Measurements from ENCODE around the gene HLCS. TPM values are rescaled to one million over a fixed set of nuclear protein-coding genes. Genes with fewer than 3 reads are reported as not detected.

Gene HLCS
- total and polyA plus RNA-seq, 2 of the 8 experiments (the other 6 are each of a cell fraction or from before 2014, with no cell fraction given), result 4.7 to 12.2 TPM

DNA sequence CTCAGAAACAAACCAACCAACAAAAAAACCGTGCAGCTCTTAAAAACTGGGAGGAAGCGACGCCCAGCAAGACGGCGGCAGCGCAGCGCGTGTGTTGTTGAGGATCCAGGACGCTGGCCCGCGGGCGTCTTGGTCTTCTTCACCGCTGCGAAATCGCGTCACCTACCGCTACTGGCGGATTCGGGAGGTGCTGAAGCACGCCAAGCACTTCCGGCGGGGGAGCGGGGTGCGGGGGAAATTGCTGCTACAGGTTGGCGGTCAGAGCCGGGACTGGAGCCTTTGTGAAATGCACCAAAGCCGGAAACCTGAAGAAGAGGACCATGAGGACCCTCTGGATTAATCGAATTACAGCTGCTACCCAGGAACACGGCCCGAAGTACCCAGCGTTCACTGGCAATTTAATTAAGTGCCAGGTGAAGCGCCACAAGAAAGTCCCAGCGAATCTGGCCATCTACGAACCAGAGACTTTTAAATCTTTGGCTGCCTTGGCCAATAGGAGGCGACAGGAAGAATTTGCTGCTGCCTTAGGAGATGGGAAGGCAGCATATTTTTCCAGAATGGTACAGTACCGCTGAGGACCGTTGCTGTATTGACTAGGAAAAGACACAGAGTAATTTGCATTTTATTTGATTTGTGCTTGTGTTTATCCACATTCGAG is 28.2 kb upstream of the HLCS start:
- H3K4me3 ChIP-seq (ENCODE audit: extremely low read depth in 1 of 4, insufficient read depth in 2 of 4, low read depth in 3 of 4, low read length in 4 of 4), result peak overlapping the region; percentile 30 to 58 (median 44); a peak in 7 of 8 replicates
- no peak overlapping the region for H2BK120ac ChIP-seq (replicated peaks; ENCODE audit: low read depth, low read length)
- H3K56ac ChIP-seq (replicated peaks; ENCODE audit: insufficient read length, low read depth, low read length), result no peak overlapping the region
- H3K9ac ChIP-seq (replicated peaks in 1 of 4; ENCODE audit: extremely low read depth in 1 of 4, low read depth in 3 of 4, low read length in 3 of 4), result peak overlapping the region in 2 of 4 experiments; percentile 35 to 38; a peak in 4 of 7 replicates
- no peak overlapping the region for H4K5ac ChIP-seq (ENCODE audit: insufficient read length, low read depth, low read length)
- H3K23me2 ChIP-seq (ENCODE audit: low read depth, low read length), result peaks cover 12% of the 10 kb centered on the region
- no peaks in the 10 kb centered on the region for H3K79me1 ChIP-seq (ENCODE audit: low read depth, low read length)
- peak overlapping the region; percentile 31; the same call in 1 of the 2 replicates for H4K8ac ChIP-seq (ENCODE audit: extremely low read depth, insufficient read depth, low read length)
- H4K91ac ChIP-seq (replicated peaks; ENCODE audit: insufficient read length, low read length), result no peak overlapping the region
- H3K79me2 ChIP-seq (ENCODE audit: control insufficient read depth in 1 of 2, insufficient read depth in 2 of 2, low read length in 2 of 2), result no peaks in the 10 kb centered on the region
- H3K4ac ChIP-seq (replicated peaks; ENCODE audit: insufficient read length, low read depth, low read length), result no peak overlapping the region
- H2AK5ac ChIP-seq (ENCODE audit: low read depth, low read length), result no peak overlapping the region
- no peaks in the 10 kb centered on the region for H3K36me3 ChIP-seq (ENCODE audit: control insufficient read depth in 2 of 4, insufficient read depth in 4 of 4, low read length in 3 of 4)
- 0 out of 2 replicates have a peak overlapping the region, but pooled peaks have one; percentile 60 for H2BK12ac ChIP-seq (ENCODE audit: low read depth, low read length)
- no peaks in the 10 kb centered on the region for H4K20me1 ChIP-seq (replicated peaks in 1 of 2; ENCODE audit: control insufficient read depth in 1 of 2, insufficient read depth in 2 of 2, low read length in 2 of 2)
- H2BK20ac ChIP-seq (ENCODE audit: low read length), result no peak overlapping the region
- H2BK15ac ChIP-seq (ENCODE audit: low read length), result no peak overlapping the region
- H2AFZ ChIP-seq (ENCODE audit: low read length), result peak overlapping the region; percentile 63; the same call in 1 of the 2 replicates
- H3K14ac ChIP-seq (ENCODE audit: insufficient read length), result no peak overlapping the region
- peak overlapping the region; percentile 53 for H3K18ac ChIP-seq (ENCODE audit: extremely low read depth, low read length)
- H3K27ac ChIP-seq (ENCODE audit: low read depth, low read length), result no peak overlapping the region
- H3K23ac ChIP-seq (ENCODE audit: insufficient read length), result no peak overlapping the region
- ChIA-PET POLR2A (ENCODE audit: partially characterized antibody) (interaction anchor here (1.1 to 1.3 kb wide), 2 partner anchors 11 to 78 kb away, joined by 3 to 4 read pairs; no protein-coding TSS in a partner anchor), CTCF (ENCODE audit: partially characterized antibody) (interaction anchor here (2.2 to 8.6 kb wide), 3 partner anchors 10 to 17 kb away, joined by 7 to 89 read pairs (median 10); no protein-coding TSS in a partner anchor)
- peaks cover 0 to 3% (median 0%) of the 10 kb centered on the region in 4 experiments; a peak in 2 of 7 replicates for H3K27me3 ChIP-seq (replicated peaks in 1 of 4; ENCODE audit: control insufficient read depth in 3 of 4, extremely low read depth in 1 of 4, insufficient read depth in 3 of 4, low read length in 3 of 4)
- FAIRE-seq (no peak), DNase-seq (ENCODE audit: low read depth in 1 of 2, low spot score in 2 of 2) (peak in 1 of 2 experiments; percentile 81)
- H3K9me3 ChIP-seq (ENCODE audit: insufficient read depth in 2 of 2, low read depth in 1 of 2, low read length in 1 of 2), result no peaks in the 10 kb centered on the region
- H2BK5ac ChIP-seq (ENCODE audit: low read depth, low read length), result 0 out of 2 replicates have a peak overlapping the region, but pooled peaks have one; percentile 5
- peaks cover 3 to 16% (median 6%) of the 10 kb centered on the region in 4 experiments for H3K4me1 ChIP-seq (replicated peaks in 1 of 4; ENCODE audit: control insufficient read depth in 3 of 4, insufficient read depth in 4 of 4, low read length in 3 of 4)
- peak overlapping the region; percentile 66 to 76; a peak in 3 of 4 replicates for H3K4me2 ChIP-seq (ENCODE audit: insufficient read depth in 1 of 2, low read depth in 2 of 2, low read length in 2 of 2)
- WGBS, 2 experiments (ENCODE audit: extremely low coverage in 1 of 2, insufficient coverage in 1 of 2, insufficient read length in 1 of 2, insufficient replicate concordance in 2 of 2, low coverage in 1 of 2, low lambda C conversion rate in 2 of 2, missing lambda C conversion rate in 1 of 2), result 27% methylated on average over 22 of the region's 38 CpGs; no CpG with 5 or more reads in 1 of the 2 experiments
- TF ChIP-seq EGR1 (IDR thresholded peaks at IDR 0.05; ENCODE audit: borderline replicate concordance, low read depth, low read length) (no peak), SP4 (IDR thresholded peaks at IDR 0.05; ENCODE audit: low read length) (no peak), RNF2 (IDR thresholded peaks at IDR 0.05; ENCODE audit: borderline replicate concordance, low read depth, low read length, missing control alignments, poor library complexity, severe bottlenecking) (no peak), ZNF274 (IDR thresholded peaks at IDR 0.05; ENCODE audit: borderline replicate concordance, extremely low read depth, low read length) (no peak), SIX5 (IDR thresholded peaks at IDR 0.05; ENCODE audit: low read depth, low read length) (no peak), POLR2AphosphoS5 (IDR thresholded peaks at IDR 0.05; ENCODE audit: low read depth, low read length) (no peak), CTBP2 (IDR thresholded peaks at IDR 0.05; ENCODE audit: borderline replicate concordance, insufficient read depth, insufficient read length, low read length) (no peak), GABPA (IDR thresholded peaks at IDR 0.05; ENCODE audit: borderline replicate concordance, insufficient read depth, low read length) (0 out of 2 replicates have a peak, but pooled peaks have one; percentile 24), NRF1 (IDR thresholded peaks at IDR 0.05; ENCODE audit: low read depth, low read length) (no peak)
- TF ChIP-seq, protein P1, sequence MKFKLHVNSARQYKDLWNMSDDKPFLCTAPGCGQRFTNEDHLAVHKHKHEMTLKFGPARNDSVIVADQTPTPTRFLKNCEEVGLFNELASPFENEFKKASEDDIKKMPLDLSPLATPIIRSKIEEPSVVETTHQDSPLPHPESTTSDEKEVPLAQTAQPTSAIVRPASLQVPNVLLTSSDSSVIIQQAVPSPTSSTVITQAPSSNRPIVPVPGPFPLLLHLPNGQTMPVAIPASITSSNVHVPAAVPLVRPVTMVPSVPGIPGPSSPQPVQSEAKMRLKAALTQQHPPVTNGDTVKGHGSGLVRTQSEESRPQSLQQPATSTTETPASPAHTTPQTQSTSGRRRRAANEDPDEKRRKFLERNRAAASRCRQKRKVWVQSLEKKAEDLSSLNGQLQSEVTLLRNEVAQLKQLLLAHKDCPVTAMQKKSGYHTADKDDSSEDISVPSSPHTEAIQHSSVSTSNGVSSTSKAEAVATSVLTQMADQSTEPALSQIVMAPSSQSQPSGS (IDR thresholded peaks at IDR 0.05; ENCODE audit: low read length), result no peak

All from H1 (cell line).